DOHH2 (cell line): ENCODE results near the gene SLCO3A1.

Experiments used
- H3F3A ChIP-seq: fragments of 200-600 bp; sonication (generic), shearing (Covaris generic); 2 replicates; pipeline ENCODE4 v1.6.0; 2016; ENCODE audit warnings: antibody characterized with exemption, mild to moderate bottlenecking; ENCODE audit not compliant: control insufficient read depth, insufficient read depth
- H3K27ac ChIP-seq: fragments of 200-600 bp; sonication (generic); 2 replicates; pipeline ENCODE4 v1.5.1; 2014; ENCODE audit warnings: low read depth, mild to moderate bottlenecking, low read length, moderate library complexity
- H3K27me3 ChIP-seq: fragments of 200-600 bp; sonication (generic); 2 replicates; pipeline ENCODE4 v1.6.1; 2014; ENCODE audit warnings: mild to moderate bottlenecking, low read length, mixed read lengths; ENCODE audit not compliant: control insufficient read depth
- H3K36me3 ChIP-seq: fragments of 200-600 bp; sonication (generic); 2 replicates; pipeline ENCODE4 v1.6.1; 2014; ENCODE audit warnings: mild to moderate bottlenecking, low read length, moderate library complexity, mixed read lengths; ENCODE audit not compliant: control insufficient read depth
- H3K4me1 ChIP-seq: fragments of 200-600 bp; sonication (generic); 2 replicates; pipeline ENCODE4 v1.6.1; 2014; ENCODE audit warnings: mild to moderate bottlenecking, low read length, mixed read lengths; ENCODE audit not compliant: control insufficient read depth
- H3K4me2 ChIP-seq: fragments of 200-600 bp; sonication (generic); 2 replicates; pipeline ENCODE4 v1.6.0; 2014; ENCODE audit warnings: mild to moderate bottlenecking, low read length, moderate library complexity
- H3K4me3 ChIP-seq: fragments of 200-600 bp; sonication (generic); 2 replicates; pipeline ENCODE4 v1.5.1; 2014; ENCODE audit warnings: mild to moderate bottlenecking, low read length, mixed read lengths
- H3K79me2 ChIP-seq: fragments of 200-600 bp; sonication (generic); 2 replicates; pipeline ENCODE4 v1.6.1; 2014; ENCODE audit warnings: mild to moderate bottlenecking, low read length, mixed read lengths; ENCODE audit not compliant: control insufficient read depth
- H3K9me2 ChIP-seq: fragments of 200-600 bp; sonication (generic); replicated peaks from 2 replicates; pipeline ENCODE4 v1.6.1; 2014; ENCODE audit warnings: mild to moderate bottlenecking, low read length, mixed read lengths; ENCODE audit not compliant: control insufficient read depth
- H3K9me3 ChIP-seq: fragments of 200-600 bp; sonication (generic); 2 replicates; pipeline ENCODE4 v1.6.1; 2014; ENCODE audit warnings: antibody characterized with exemption, low read length, mixed read lengths; ENCODE audit not compliant: control insufficient read depth, insufficient read depth
- H4K20me1 ChIP-seq: fragments of 200-600 bp; sonication (generic); 2 replicates; pipeline ENCODE4 v1.6.0; 2014; ENCODE audit warnings: low read depth, mild to moderate bottlenecking, antibody characterized with exemption, low read length, moderate library complexity; ENCODE audit not compliant: control insufficient read depth, insufficient read depth
- EZH2phosphoT487 ChIP-seq: fragments of 200-600 bp; sonication (generic); IDR thresholded peaks from 2 replicates; pipeline ENCODE4 v1.6.1; 2017; ENCODE audit warnings: borderline replicate concordance, mild to moderate bottlenecking, antibody characterized with exemption, low read length, moderate library complexity, mixed read lengths
- TF ChIP-seq, protein P1 (sequence below): fragments of 200-600 bp; sonication (generic); IDR thresholded peaks from one replicate; pipeline ENCODE4 v1.5.1; 2014; ENCODE audit warnings: antibody characterized with exemption, mild to moderate bottlenecking, low read depth, low read length; ENCODE audit not compliant: poor library complexity, severe bottlenecking

The SLCO3A1 gene

DNA sequence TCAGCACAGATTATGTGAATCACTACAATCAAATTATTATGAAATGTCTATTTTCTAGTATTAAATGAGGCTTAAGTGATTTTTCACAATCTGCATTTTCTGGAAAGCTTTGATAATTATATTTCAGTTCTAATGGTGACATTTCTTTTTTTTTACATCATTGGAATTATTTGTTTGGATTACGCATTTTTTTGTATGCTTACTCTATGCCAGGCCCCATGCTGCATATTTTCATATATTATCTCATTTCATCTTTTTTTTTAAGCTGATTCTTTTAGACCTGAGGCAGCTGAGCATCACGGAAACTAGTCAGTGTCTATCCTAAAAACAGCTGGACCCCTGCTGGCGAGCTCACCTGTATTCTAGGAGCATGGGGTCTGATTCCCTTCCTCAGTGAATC, 31.1 kb downstream of the SLCO3A1 start:
- H3F3A ChIP-seq, result no peaks in the 10 kb centered on the region
- no peaks in the 10 kb centered on the region for H3K36me3 ChIP-seq
- H3K27ac ChIP-seq, result no peak overlapping the region
- H3K4me2 ChIP-seq, result no peak overlapping the region
- no peak for TF ChIP-seq EZH2phosphoT487
- TF ChIP-seq, protein P1, sequence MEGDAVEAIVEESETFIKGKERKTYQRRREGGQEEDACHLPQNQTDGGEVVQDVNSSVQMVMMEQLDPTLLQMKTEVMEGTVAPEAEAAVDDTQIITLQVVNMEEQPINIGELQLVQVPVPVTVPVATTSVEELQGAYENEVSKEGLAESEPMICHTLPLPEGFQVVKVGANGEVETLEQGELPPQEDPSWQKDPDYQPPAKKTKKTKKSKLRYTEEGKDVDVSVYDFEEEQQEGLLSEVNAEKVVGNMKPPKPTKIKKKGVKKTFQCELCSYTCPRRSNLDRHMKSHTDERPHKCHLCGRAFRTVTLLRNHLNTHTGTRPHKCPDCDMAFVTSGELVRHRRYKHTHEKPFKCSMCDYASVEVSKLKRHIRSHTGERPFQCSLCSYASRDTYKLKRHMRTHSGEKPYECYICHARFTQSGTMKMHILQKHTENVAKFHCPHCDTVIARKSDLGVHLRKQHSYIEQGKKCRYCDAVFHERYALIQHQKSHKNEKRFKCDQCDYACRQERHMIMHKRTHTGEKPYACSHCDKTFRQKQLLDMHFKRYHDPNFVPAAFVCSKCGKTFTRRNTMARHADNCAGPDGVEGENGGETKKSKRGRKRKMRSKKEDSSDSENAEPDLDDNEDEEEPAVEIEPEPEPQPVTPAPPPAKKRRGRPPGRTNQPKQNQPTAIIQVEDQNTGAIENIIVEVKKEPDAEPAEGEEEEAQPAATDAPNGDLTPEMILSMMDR, result no peak
- no peaks in the 10 kb centered on the region for H3K9me2 ChIP-seq
- H3K79me2 ChIP-seq, result 0 out of 2 replicates have a peak, but pooled peaks cover 5% of the 10 kb centered on the region
- H3K4me1 ChIP-seq, result no peaks in the 10 kb centered on the region
- no peaks in the 10 kb centered on the region for H3K27me3 ChIP-seq
- H3K9me3 ChIP-seq, result no peaks in the 10 kb centered on the region
- H4K20me1 ChIP-seq, result no peaks in the 10 kb centered on the region
- no peak overlapping the region for H3K4me3 ChIP-seq

DNA sequence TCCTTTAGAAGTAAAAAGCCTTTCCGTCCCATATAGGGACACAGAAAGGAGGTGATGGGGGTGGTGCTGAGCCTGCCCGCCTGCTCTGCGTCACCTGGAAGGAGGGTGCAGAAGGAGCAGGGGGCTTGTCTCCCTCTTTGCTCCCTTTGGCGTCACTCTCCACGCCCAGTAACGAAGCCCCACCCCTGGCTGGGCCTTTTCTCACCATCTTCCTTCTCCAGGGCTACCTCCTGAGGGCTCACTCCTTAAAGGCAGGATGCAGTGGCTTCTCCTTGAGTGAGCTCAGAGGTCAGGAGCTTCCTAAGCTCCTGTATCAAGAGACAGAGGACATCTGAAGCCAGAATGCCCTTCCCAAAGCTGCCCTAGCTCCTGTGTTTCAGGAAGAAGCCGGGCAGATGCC, 31.5 kb downstream of the SLCO3A1 start:
- Histone ChIP-seq H3K4me1 (no peaks in the 10 kb centered on the region), H4K20me1 (no peaks in the 10 kb centered on the region), H3F3A (no peaks in the 10 kb centered on the region), H3K79me2 (0 out of 2 replicates have a peak, but pooled peaks cover 5% of the 10 kb centered on the region), H3K27ac (no peak overlapping the region), H3K9me2 (no peaks in the 10 kb centered on the region), H3K36me3 (no peaks in the 10 kb centered on the region), H3K9me3 (no peaks in the 10 kb centered on the region), H3K4me3 (no peak overlapping the region), H3K4me2 (no peak overlapping the region), H3K27me3 (no peaks in the 10 kb centered on the region)
- TF ChIP-seq, protein P1, result no peak
- no peak for TF ChIP-seq EZH2phosphoT487

DNA sequence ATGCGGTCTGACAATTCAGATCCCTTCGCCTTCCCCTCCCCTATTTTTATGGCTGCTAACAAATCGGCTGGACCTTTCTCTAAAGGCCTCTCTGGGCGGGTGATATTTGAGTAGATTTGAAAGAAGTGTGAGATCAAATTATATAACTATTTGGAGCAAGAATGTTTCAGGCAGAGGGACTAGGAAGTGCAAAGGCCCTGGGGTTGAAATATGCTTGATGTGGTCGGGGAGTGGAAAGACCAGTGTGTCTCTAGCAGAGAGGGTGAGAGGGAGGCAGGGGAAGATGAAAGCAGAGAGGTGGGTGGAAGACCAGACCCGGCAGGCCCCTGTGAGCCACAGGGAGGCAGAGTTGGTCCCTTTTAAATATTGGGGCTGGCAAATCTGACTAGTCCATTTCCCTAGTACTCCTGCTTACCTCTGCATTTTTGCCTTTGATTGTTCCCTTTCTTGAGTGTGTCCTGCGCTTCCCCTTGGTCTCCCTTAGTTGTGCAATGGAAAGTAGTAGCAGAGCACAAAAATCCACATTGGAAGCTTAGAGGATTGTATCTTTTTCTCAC, 32.3 kb downstream of the SLCO3A1 start:
- H3K4me1 ChIP-seq, result no peaks in the 10 kb centered on the region
- TF ChIP-seq, protein P1, result no peak
- TF ChIP-seq EZH2phosphoT487, result no peak
- H3F3A ChIP-seq, result no peaks in the 10 kb centered on the region
- H3K9me3 ChIP-seq, result no peaks in the 10 kb centered on the region
- 0 out of 2 replicates have a peak, but pooled peaks cover 5% of the 10 kb centered on the region for H3K79me2 ChIP-seq
- H3K27ac ChIP-seq, result no peak overlapping the region
- H3K27me3 ChIP-seq, result no peaks in the 10 kb centered on the region
- H3K4me3 ChIP-seq, result no peak overlapping the region
- H3K4me2 ChIP-seq, result no peak overlapping the region
- H4K20me1 ChIP-seq, result no peaks in the 10 kb centered on the region
- no peaks in the 10 kb centered on the region for H3K9me2 ChIP-seq
- H3K36me3 ChIP-seq, result no peaks in the 10 kb centered on the region
